Activated CD4-positive, alpha-beta memory T cell treated with anti-CD3 and anti-CD28 coated beads, Interleukin-2, amount 10 ng/mL, durations not matched to agents 7 days and 5 days (primary cell): Measurements from ENCODE around the gene SEMA4D. TPM values are rescaled to one million over a fixed set of nuclear protein-coding genes. Genes with fewer than 3 reads are reported as not detected.

Experiments
- CTCF ChIA-PET: fragments of 350-600 bp; sonication (Branson Sonifier 250); formaldehyde crosslinking; loops from one replicate; lab custom pipeline; 2021; ENCODE audit warnings: antibody characterized with exemption, inconsistent platforms; lab: Charles Lee
- POLR2A ChIA-PET: fragments of 350-600 bp; sonication (Branson Sonifier 250); formaldehyde crosslinking; loops from one replicate; lab custom pipeline; 2021; ENCODE audit warnings: antibody characterized with exemption; lab: Charles Lee
- DNase-seq: peaks from one replicate; pipeline ENCODE4 v3.0.0-alpha.2; 2020
- H3K27ac Mint-ChIP-seq: one replicate; pipeline ENCODE4 v1.8.0; 2021; ENCODE audit warnings: mild to moderate bottlenecking, mixed read lengths
- H3K27me3 Mint-ChIP-seq: one replicate; pipeline ENCODE4 v1.8.0; 2021; ENCODE audit warnings: mixed read lengths
- H3K36me3 Mint-ChIP-seq: one replicate; pipeline ENCODE4 v1.8.0; 2021; ENCODE audit warnings: low read depth, mixed read lengths
- H3K4me1 Mint-ChIP-seq: one replicate; pipeline ENCODE4 v1.8.0; 2021; ENCODE audit warnings: mixed read lengths
- H3K4me3 Mint-ChIP-seq: one replicate; pipeline ENCODE4 v1.8.0; 2021; ENCODE audit warnings: mild to moderate bottlenecking, mixed read lengths
- H3K9me3 Mint-ChIP-seq: one replicate; pipeline ENCODE4 v1.8.0; 2021; ENCODE audit warnings: mixed read lengths
- total RNA-seq, 2 experiments: library from RNA; stranded (reverse); gene quantifications; one replicate each; pipeline ENCODE4 v1.2.3, GENCODE V29; 2021

SEMA4D gene
- total RNA-seq, 2 experiments from 2014 or later = 339 to 350 TPM

- H3K36me3 Mint-ChIP-seq = peaks cover 77% of the 10 kb centered on the region
- ChIA-PET CTCF (interaction anchor here (1.7 kb wide), 1 partner anchor 12 kb away, joined by 4 read pairs; no protein-coding TSS in a partner anchor), POLR2A (interaction anchor here (1.0 to 6.0 kb wide), 7 partner anchors 13 to 101 kb away, joined by 3 to 107 read pairs (median 3); no protein-coding TSS in a partner anchor)
- peak; percentile 33 for DNase-seq
- H3K27me3 Mint-ChIP-seq = no peaks in the 10 kb centered on the region
- H3K4me3 Mint-ChIP-seq = peak overlapping the region; percentile 31
- H3K4me1 Mint-ChIP-seq = peaks cover 100% of the 10 kb centered on the region
- peak overlapping the region; percentile 97 for H3K27ac Mint-ChIP-seq
- no peaks in the 10 kb centered on the region for H3K9me3 Mint-ChIP-seq
Observed at GRCh38 chr9:89421595-89421994, 76.3 kb downstream of the SEMA4D start.

- peaks cover 99% of the 10 kb centered on the region for H3K4me1 Mint-ChIP-seq
- peak overlapping the region; percentile 97 for H3K27ac Mint-ChIP-seq
- H3K4me3 Mint-ChIP-seq = peak overlapping the region; percentile 78
- ChIA-PET CTCF (interaction anchor here (1.7 to 4.1 kb wide), 2 partner anchors 11 to 12 kb away, joined by 4 to 21 read pairs; no protein-coding TSS in a partner anchor), POLR2A (interaction anchor here (1.3 to 6.0 kb wide), 7 partner anchors 9 to 184 kb away, joined by 3 to 107 read pairs (median 11); partner anchors contain the start of gene GADD45G)
- DNase-seq = no peak
- H3K9me3 Mint-ChIP-seq = no peaks in the 10 kb centered on the region
- peaks cover 76% of the 10 kb centered on the region for H3K36me3 Mint-ChIP-seq
- H3K27me3 Mint-ChIP-seq = no peaks in the 10 kb centered on the region
Observed at GRCh38 chr9:89420397-89421178, 77.3 kb downstream of the SEMA4D start.

GRCh38 chr9:89419978-89420394 lies 77.9 kb downstream of the SEMA4D start:
- ChIA-PET CTCF (interaction anchor here (4.1 kb wide), 1 partner anchor 11 kb away, joined by 21 read pairs; no protein-coding TSS in a partner anchor), POLR2A (interaction anchor here (1.3 to 6.0 kb wide), 7 partner anchors 9 to 185 kb away, joined by 6 to 107 read pairs (median 25); partner anchors contain the start of gene GADD45G)
- peaks cover 77% of the 10 kb centered on the region for H3K36me3 Mint-ChIP-seq
- H3K4me1 Mint-ChIP-seq = peaks cover 99% of the 10 kb centered on the region
- peak; percentile 57 for DNase-seq
- H3K9me3 Mint-ChIP-seq = no peaks in the 10 kb centered on the region
- peak overlapping the region; percentile 78 for H3K4me3 Mint-ChIP-seq
- peak overlapping the region; percentile 97 for H3K27ac Mint-ChIP-seq
- no peaks in the 10 kb centered on the region for H3K27me3 Mint-ChIP-seq

GRCh38 chr9:89418882-89419640 lies 78.9 kb downstream of the SEMA4D start:
- ChIA-PET CTCF (interaction anchor here (0.7 to 4.1 kb wide), 7 partner anchors 8 to 130 kb away, joined by 3 to 25 read pairs (median 16); no protein-coding TSS in a partner anchor), POLR2A (interaction anchor here (0.7 to 6.0 kb wide), 19 partner anchors 10 to 186 kb away, joined by 3 to 107 read pairs (median 5); partner anchors contain the start of genes CKS2, GADD45G and SECISBP2)
- Mint-ChIP-seq H3K9me3 (no peaks in the 10 kb centered on the region), H3K4me3 (peak overlapping the region; percentile 78), H3K36me3 (peaks cover 76% of the 10 kb centered on the region), H3K4me1 (peaks cover 99% of the 10 kb centered on the region), H3K27ac (peak overlapping the region; percentile 97), H3K27me3 (no peaks in the 10 kb centered on the region)
- peak; percentile 87 for DNase-seq

GRCh38 chr9:89418474-89418845 lies 79.5 kb downstream of the SEMA4D start:
- Mint-ChIP-seq H3K36me3 (peaks cover 76% of the 10 kb centered on the region), H3K4me3 (peak overlapping the region; percentile 78), H3K9me3 (no peaks in the 10 kb centered on the region), H3K27ac (peak overlapping the region; percentile 97), H3K27me3 (no peaks in the 10 kb centered on the region), H3K4me1 (peaks cover 99% of the 10 kb centered on the region)
- ChIA-PET CTCF (interaction anchor here (0.7 to 4.1 kb wide), 8 partner anchors 8 to 131 kb away, joined by 3 to 25 read pairs (median 11); no protein-coding TSS in a partner anchor), POLR2A (interaction anchor here (0.8 to 6.0 kb wide), 21 partner anchors 10 to 130 kb away, joined by 3 to 107 read pairs (median 4); partner anchors contain the start of genes CKS2 and SECISBP2)
- DNase-seq = no peak

GRCh38 chr9:89417832-89418473 lies 80.0 kb downstream of the SEMA4D start:
- no peaks in the 10 kb centered on the region for H3K9me3 Mint-ChIP-seq
- H3K4me1 Mint-ChIP-seq = peaks cover 99% of the 10 kb centered on the region
- H3K36me3 Mint-ChIP-seq = peaks cover 77% of the 10 kb centered on the region
- peak overlapping the region; percentile 78 for H3K4me3 Mint-ChIP-seq
- peak overlapping the region; percentile 97 for H3K27ac Mint-ChIP-seq
- POLR2A ChIA-PET = interaction anchor here (0.8 to 6.0 kb wide), 23 partner anchors 10 to 131 kb away, joined by 3 to 107 read pairs (median 4); partner anchors contain the start of genes CKS2 and SECISBP2
- peak; percentile 35 for DNase-seq
- H3K27me3 Mint-ChIP-seq = no peaks in the 10 kb centered on the region
- CTCF ChIA-PET = interaction anchor here (1.2 to 4.1 kb wide), 8 partner anchors 9 to 131 kb away, joined by 3 to 25 read pairs (median 11); partner anchors contain the start of gene SECISBP2

GRCh38 chr9:89414670-89415324 lies 83.1 kb downstream of the SEMA4D start:
- no peak for DNase-seq
- POLR2A ChIA-PET = interaction anchor here (0.9 kb wide), 2 partner anchors 10 to 82 kb away, joined by 3 to 4 read pairs; no protein-coding TSS in a partner anchor
- H3K4me1 Mint-ChIP-seq = peaks cover 99% of the 10 kb centered on the region
- no peaks in the 10 kb centered on the region for H3K27me3 Mint-ChIP-seq
- peaks cover 83% of the 10 kb centered on the region for H3K36me3 Mint-ChIP-seq
- CTCF ChIA-PET = interaction anchor here (0.7 to 1.3 kb wide), 3 partner anchors 12 to 14 kb away, joined by 3 to 4 read pairs (median 3); no protein-coding TSS in a partner anchor
- H3K9me3 Mint-ChIP-seq = no peaks in the 10 kb centered on the region
- H3K27ac Mint-ChIP-seq = peak overlapping the region; percentile 44
- H3K4me3 Mint-ChIP-seq = no peak overlapping the region

GRCh38 chr9:89413963-89414638 lies 83.8 kb downstream of the SEMA4D start:
- Mint-ChIP-seq H3K4me1 (peaks cover 99% of the 10 kb centered on the region), H3K27me3 (no peaks in the 10 kb centered on the region), H3K9me3 (no peaks in the 10 kb centered on the region), H3K4me3 (no peak overlapping the region), H3K36me3 (peaks cover 87% of the 10 kb centered on the region), H3K27ac (peak overlapping the region; percentile 44)
- POLR2A ChIA-PET = interaction anchor here (0.9 kb wide), 2 partner anchors 11 to 83 kb away, joined by 3 to 4 read pairs; no protein-coding TSS in a partner anchor
- CTCF ChIA-PET = interaction anchor here (0.7 kb wide), 1 partner anchor 15 kb away, joined by 3 read pairs; no protein-coding TSS in a partner anchor
- DNase-seq = no peak

- ChIA-PET CTCF (no interaction called here), POLR2A (interaction anchor here (2.3 kb wide), 1 partner anchor 10 kb away, joined by 5 read pairs; no protein-coding TSS in a partner anchor)
- Mint-ChIP-seq H3K27me3 (no peaks in the 10 kb centered on the region), H3K4me3 (no peak overlapping the region), H3K27ac (peak overlapping the region; percentile 15), H3K4me1 (peaks cover 99% of the 10 kb centered on the region), H3K36me3 (peaks cover 88% of the 10 kb centered on the region), H3K9me3 (no peaks in the 10 kb centered on the region)
- DNase-seq = no peak
Observed at GRCh38 chr9:89412951-89413350, 85.0 kb downstream of the SEMA4D start.

- ChIA-PET CTCF (no interaction called here), POLR2A (interaction anchor here (2.3 kb wide), 1 partner anchor 11 kb away, joined by 5 read pairs; no protein-coding TSS in a partner anchor)
- Mint-ChIP-seq H3K27me3 (no peaks in the 10 kb centered on the region), H3K9me3 (peaks cover 1% of the 10 kb centered on the region), H3K4me3 (no peak overlapping the region), H3K36me3 (peaks cover 87% of the 10 kb centered on the region), H3K27ac (peak overlapping the region; percentile 93), H3K4me1 (peaks cover 98% of the 10 kb centered on the region)
- DNase-seq = no peak
Observed at GRCh38 chr9:89412541-89412940, 85.4 kb downstream of the SEMA4D start.

- ChIA-PET POLR2A (interaction anchor here (2.3 to 6.7 kb wide), 3 partner anchors 8 to 111 kb away, joined by 5 to 107 read pairs (median 23); no protein-coding TSS in a partner anchor), CTCF (no interaction called here)
- Mint-ChIP-seq H3K9me3 (peaks cover 3% of the 10 kb centered on the region), H3K4me3 (no peak overlapping the region), H3K27ac (peak overlapping the region; percentile 93), H3K4me1 (peaks cover 98% of the 10 kb centered on the region), H3K36me3 (peaks cover 86% of the 10 kb centered on the region), H3K27me3 (no peaks in the 10 kb centered on the region)
- no peak for DNase-seq
Observed at GRCh38 chr9:89411759-89412158, 86.2 kb downstream of the SEMA4D start.
